Measurements from ENCODE around the gene DGKD.

DGKD gene

DNA sequence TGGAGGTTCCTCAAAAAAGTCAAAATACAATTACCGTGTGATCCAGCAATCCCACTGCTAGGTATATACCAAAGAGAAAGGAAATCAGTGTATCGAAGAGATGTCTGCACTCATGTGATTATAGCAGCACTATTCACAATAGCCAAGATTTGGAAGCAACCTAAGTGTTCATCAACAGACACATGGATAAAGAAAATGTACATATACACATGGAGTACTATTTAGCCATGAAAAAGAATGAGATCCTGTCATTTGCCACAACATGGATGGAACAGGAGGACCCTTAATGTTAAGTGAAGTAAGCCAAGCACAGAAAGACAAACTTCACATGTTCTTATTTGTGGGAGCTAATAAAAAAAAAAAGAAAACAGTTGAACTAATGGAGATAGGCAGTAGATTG, 78.7 kb downstream of the DGKD start:
- no peak for DNase-seq

DNA sequence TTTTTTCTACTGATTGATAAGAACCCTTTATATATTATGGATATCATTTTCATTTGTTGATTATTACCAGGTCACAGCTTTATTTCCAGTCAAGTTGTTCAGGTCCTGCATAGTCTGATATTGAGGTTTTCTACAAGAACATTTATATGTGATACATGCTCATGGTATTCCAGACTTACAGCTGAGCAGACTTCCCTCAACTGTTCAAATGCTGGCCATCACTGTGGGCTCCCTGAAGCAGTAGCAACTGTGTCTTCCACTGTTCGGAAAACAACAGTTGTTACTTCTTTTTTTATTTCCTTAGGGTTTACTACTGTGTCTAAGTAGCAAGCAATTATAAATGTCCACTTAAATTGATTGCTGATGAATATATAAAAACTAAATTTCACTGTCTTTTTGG, 79.5 kb downstream of the DGKD start:
- DNase-seq: no peak

DNA sequence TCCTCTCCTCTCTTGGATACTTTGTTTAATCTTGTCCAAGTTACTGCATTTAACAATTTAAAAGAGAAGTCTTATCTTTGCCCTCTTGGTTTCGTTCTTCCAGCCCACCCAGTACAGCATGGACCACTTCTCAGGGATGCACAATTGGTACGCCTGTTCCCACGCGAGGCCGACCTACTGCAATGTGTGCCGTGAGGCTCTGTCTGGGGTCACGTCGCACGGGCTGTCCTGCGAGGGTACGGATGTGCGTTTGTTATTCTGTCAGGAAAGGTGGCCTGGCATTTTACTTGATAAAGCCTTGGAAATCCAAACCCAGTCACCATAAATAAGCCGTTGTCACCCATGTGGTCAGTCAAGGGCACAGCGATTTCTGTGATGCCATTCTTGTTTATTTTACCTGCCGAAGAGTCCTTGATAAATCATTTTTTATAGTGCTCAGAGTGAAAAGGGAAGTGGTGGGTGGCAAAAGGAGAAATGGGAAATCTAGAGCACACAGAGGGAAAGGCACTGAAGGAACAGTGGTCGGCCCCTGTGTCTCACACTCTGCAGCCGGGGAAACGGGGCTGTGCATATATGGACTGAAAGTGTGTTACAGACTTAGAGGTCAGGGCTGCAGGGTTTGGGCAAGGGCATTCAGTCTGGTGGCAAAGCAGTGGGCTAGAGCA, 80.5 kb downstream of the DGKD start:
- DNase-seq: no peak

DNA sequence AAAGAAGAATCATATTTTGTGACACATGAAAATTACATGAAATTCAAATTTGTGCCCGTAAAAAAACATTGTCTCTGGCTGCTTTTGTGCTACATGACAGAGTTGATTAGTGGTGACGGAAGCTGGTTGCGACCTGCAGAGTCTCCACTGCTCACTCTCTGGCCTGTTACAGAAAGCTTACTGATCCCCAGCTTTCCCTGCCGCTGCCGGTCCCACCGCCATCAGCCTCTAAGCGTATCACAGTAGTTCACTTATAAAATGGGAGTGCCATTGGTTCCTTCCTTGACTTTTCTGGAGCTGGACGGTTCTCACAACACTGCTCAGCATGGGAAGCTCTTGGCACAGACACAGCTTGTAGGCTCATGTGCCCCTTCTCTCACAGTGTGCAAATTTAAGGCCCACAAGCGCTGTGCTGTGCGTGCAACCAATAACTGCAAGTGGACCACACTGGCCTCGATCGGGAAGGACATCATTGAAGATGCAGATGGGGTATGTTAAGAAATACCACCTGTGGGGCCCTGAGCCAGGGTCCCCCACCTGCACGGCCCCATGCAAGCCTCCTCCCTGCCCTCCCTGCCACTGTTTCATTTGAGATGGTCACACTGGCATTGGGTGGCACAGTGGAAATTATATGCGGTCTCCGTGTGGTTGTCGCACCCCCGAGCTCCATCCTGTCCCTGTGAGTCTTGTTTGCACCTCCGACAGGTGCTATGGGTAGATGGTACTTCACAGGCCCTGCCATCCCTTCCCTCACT, 81.3 kb downstream of the DGKD start:
- no peak for DNase-seq

DNA sequence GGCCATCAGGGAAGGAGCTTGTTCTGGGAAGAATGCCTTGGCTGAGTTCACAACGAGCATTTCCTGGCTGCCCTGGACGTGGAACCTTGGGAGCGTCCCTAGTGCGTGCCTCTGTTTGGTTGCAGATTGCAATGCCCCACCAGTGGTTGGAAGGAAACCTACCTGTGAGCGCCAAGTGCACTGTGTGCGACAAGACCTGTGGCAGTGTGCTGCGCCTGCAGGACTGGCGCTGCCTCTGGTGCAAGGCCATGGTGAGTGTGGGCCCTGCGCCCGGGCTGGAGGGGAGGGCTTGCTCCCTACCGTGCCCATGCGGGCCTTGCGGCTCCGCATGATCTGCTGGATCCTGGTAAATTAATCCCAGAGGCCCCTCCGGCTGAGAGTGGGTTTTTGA, 81.9 kb downstream of the DGKD start:
- no peak for DNase-seq

DNA sequence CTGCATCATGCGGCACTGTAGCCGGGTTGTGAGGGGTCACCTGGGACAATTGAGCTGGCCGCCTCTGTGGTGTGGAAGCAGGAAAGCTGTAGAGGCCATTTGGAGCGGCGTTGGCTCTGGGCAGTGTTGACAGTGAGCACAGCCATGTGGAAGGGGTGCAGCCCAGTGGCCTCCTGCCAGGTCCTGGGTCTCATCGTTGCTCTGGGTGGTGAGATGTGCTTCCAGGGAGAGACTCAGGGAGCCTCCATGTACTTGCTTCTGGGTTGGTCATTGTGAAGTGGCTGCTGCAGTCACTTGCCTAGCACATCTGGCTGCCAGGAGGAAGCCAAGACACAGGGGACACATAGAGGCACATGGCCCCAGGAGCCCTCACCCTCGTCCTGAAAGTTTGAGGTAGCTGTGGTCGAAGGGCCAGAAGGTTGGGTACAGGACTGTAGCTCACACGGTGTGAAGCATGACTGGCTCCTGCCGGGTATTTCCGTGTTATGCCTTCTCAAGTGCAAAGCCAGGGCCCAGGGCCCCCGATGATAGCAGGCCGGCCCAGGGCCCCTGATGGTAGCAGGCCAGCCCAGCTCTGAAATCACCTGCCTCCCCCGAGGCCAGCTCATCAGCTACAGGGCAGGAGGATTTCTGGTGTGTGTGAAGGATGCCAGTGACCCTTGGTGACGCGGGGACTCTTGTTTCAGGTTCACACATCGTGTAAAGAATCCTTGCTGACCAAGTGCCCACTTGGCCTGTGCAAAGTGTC, 82.6 kb downstream of the DGKD start:
- no peak for DNase-seq

DNA sequence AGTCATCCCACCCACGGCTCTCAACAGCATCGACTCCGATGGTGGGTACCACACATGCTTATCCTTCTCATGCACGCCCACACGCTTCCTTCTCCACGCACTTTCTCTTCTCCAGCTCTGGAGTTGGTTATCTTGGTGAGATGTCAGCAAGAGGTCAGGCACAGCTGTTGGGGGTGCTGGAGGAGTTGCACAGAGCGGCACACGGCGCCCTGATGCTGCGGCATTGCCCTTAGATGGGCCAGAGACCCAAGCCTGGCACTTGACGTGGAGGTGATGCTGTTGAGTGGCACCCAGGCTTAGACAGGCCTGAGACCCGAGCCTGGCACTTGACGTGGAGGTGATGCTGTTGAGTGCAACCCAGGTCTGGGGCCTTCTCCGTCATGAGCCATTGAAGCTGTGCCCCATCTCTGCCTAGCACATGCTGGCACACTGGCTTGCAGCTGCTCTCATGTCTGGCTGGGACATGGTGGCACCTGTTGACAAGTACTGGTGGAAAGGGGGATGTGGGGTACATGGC, 83.2 kb downstream of the DGKD start:
- no peak for DNase-seq

DNA sequence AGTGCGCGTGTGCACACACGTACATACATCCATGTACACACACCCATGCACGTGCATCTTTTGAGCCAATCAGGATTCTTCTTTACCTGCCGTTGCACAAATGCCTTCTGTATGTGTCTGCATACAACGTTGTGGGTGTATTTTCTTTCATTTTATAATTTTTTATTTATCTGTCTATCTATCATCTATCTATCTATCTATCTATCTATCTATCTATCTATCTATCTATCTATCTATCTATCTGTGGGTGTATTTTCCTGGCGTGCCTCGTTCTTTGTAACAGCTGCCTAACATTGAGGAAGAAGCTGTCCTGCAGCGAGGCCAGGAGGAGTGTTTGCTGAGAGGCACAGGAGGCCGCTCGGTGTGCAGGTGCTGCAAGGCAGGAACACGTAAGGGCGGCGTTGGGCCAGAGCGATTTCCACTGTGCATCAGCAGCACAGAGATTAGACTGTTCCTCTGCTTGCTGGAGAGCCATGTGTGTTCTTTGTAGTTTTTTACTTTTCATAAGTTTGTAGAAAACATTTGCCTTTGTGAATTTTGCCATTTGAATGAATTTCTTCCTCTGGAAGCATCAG, 84.4 kb downstream of the DGKD start:
- no peak for DNase-seq

DNA sequence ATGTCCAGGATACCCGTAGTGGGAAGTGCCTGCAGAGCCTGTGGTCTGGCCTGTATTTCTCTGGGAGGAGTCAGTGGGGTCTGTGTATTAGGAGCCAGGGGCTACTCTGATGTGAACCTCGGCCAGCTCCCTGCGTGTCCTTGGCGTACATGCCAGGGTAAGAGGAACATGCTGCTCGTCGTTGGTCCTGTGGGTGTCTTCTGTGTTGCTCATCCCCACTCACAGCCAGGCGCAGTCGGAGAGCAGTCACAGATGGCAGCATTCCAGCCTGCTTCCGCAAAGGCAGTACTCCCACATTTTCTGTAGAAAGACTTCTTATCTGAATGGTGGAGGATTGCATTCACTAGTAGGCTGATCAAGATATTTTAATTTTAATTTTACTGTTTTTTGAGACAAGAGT, 84.9 kb downstream of the DGKD start:
- DNase-seq: peak; percentile 74

DNA sequence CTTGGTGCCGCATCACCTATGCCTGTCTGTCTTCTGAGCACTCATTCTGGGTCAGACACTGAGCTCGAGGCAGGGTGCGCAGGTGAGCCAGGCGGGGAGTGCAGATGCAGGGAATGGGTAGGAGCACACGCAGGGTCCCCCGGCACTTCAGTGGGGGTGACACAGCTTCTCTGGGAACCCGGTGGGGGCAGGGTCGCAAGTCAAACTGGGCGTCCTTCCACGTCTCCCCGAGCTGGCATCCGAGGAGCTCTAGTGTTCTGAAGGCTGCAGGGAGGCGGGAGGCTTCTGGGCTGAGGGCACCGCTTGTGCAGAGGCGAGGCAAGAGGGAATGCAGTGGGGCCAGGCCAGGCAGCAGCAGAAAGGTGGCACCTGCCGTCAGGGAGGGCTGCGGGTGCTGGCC, 86.0 kb downstream of the DGKD start:
- DNase-seq: no peak

DNA sequence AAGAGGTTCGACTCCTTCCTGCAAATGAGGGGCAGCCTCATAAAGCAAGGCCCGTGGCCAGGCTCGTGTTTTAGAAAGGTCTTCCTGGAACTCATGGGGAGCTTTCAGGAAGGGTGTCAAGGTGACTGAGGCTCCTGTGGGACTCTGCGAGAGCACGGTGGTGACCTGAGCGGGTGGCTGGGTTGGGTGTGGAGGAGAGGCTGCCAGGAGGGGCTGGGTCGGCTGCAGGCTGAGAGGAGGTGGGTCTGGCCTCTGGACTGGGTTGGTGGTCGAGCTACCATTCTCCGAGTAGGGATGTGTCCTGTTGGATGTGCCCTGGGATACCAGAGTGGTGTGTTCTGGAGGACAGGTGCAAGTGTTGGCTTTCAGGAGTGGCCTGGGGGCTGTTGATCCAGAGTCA, 86.4 kb downstream of the DGKD start:
- no peak for DNase-seq

DNA sequence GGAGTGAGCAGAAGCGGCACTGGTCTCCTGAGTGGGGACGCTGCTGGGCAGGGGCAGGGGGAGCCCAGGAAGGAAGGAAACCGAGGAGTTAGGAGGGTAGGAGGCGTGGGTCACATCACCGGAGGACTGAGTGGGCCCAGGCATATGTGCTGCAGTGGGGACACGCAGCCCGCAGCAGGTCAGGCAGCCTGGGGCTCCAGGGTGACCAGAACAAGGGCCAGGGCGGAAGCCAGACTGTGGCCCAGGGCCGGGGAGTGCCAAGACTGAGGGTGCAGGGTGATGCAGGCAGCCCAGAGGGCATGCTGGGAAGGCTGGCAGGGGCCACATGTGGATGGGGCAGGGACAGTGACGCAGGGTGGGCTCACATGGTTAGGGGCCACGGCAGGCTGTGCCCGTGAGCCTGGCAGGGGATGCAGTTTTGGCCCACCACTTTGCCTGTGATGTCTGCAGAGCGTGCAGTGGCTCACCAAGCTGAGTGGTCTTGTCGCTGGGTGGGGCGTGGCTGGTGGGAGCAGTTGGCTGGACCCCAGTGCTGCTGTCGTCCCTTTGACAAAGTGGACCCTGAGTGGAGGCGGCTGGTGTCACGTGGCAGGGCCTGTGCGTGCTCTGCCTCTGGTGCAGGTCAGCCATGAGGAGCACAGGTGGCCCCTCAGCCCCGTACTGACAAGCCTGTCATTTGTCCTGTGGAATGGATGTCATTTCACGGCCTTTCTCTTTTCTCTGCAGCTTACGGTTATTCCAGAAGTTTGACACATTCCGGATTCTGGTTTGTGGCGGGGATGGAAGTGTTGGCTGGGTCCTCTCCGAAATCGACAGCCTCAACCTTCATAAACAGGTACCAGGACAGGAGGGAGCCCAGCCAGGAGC, 87.1 kb downstream of the DGKD start:
- DNase-seq: no peak

DNA sequence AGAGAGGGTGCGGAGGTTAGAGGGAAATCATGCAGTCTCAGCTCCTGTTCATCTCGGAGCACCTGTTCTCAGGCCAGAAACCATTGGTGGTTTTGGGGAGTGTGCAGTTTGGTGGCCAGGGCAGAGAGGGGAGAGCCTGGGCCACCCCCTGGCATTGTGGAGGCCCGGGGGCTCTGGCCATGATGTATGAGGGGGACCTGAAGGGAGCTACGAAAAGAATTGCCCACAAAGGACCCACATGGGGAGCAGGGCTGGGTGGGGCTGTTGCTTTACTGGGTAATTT, 87.7 kb downstream of the DGKD start:
- DNase-seq: no peak

DNA sequence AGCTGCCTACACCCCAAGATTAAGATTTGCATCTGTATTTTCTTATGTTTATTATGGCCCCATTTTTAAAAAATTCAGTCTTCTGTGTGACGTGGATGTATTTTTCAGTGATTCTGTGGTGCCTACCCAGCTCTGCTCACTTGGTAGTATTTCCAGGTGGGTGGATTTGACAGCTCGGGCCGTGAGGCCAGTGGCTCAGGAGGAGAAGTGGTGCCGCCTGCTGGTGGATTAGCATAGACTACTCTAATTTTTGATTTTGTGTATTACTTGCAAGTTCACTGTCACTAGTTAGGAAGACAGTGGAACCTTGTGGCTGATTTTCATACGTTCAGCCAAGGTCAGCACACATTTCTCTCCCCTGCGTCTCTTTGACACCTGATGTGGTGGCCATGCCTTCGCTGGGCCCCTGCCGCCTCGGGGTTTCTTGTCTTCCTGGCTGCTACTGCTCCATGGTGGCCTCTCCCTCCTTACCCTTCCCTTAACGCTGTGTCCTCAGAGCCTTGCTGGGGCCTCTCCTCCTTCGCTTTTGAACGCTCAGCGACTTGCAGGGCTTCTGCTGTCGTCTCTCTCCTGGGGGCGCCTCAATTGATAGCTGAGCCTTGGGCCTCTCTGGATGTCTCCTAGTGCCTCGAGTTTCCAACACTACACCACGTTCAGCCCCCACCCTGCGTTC, 89.4 kb downstream of the DGKD start:
- peak; percentile 50 for DNase-seq

DNA sequence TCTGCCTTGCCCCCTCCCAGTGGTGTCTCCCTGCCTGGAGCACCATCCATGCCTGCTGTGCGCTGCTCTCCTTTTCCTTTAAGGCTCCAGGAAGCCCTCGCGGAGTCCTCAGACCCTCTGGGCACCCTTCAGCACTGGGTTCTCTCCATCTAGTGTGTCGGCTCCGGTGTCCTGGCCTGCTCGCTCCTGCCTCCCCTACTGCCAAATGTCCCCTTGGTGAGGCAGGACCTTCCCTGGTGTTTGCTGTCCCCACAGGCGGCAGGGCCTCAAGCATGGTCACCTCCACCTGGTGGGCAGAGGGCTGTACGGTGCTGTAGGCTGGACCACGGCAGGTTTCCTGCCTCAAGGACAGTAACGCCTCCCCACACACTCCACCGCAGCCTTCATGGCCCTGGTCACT, 90.2 kb downstream of the DGKD start:
- no peak for DNase-seq

DNA sequence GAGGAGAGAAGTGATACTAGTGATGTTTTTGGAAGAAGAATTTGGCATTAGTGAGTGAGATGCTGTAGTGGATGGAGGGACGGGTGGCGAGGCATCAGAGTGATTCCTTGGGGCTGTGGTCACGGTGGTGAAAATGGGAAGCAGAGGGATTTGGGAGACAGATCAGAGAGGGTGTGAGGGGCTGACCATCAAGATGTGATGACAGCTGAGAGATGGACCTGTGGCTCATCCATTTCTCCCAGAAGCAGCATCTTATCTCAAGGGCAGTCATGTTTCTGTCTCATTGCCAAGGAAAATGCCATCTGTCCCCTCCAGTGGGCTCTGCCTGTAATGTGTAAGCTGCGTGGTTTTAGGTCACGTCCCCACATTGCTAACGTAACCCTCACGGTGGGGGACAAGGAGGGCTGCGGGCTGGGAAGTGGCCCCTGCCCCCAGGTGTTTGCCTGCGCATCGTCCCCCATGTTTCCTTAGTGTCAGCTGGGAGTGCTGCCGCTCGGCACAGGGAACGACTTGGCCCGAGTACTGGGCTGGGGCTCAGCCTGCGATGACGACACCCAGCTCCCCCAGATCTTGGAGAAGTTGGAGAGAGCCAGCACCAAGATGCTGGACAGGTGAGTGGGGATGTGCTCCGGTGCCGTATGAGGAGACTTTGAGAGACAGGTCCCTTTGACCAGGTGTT, 91.0 kb downstream of the DGKD start:
- no peak for DNase-seq

DNA sequence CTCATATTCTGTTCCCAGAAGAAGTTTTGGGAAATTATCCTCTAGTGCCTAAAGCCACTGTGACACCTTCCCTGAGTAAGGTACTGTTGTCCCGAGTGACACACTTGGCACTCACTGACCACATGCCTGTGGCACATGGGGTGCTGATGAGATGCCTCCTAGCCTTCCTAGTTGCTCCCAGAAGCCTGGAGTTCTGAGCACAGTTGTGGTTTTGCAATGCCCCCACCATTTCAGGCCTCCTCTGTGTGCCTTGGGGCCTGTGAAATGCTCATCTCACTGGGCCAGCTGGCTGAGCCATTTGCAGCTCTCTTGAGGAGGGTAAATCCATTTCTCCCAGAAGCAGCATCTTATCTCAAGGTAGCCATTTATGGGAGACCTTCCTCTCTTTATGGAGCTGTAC, 91.8 kb downstream of the DGKD start:
- DNase-seq: no peak

DNA sequence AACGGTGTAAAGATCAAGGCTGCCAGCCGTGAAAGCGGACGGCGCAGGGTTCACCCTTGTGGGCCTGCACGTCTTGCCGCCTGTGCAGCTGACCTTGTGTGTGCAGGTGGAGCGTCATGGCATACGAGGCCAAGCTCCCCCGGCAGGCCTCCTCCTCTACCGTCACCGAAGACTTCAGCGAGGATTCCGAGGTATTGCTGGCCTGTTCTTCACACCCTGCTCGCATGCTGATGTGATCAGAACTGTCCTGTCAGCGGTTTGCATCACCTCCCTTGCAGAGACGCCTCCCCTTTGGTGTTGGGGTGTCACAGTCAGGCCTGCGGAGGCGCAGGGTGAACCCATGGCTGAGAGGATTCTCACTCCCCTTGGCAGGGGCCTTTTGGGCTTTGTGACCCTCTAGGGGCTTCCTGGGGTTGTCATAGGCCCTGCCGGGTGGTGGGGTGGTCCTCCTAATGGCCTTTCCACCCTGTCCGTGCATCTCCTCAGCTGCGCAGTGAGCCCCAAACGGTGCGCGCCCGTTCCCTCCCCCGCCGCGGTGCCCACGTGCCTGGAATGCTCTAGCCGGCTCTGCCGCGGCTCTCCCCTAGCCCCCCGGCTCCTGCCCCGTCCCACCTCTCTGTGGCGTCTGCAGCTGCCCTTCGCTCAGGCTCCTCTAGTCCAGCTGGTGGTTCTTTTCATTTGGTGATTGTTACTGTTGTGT, 92.5 kb downstream of the DGKD start:
- no peak for DNase-seq

DNA sequence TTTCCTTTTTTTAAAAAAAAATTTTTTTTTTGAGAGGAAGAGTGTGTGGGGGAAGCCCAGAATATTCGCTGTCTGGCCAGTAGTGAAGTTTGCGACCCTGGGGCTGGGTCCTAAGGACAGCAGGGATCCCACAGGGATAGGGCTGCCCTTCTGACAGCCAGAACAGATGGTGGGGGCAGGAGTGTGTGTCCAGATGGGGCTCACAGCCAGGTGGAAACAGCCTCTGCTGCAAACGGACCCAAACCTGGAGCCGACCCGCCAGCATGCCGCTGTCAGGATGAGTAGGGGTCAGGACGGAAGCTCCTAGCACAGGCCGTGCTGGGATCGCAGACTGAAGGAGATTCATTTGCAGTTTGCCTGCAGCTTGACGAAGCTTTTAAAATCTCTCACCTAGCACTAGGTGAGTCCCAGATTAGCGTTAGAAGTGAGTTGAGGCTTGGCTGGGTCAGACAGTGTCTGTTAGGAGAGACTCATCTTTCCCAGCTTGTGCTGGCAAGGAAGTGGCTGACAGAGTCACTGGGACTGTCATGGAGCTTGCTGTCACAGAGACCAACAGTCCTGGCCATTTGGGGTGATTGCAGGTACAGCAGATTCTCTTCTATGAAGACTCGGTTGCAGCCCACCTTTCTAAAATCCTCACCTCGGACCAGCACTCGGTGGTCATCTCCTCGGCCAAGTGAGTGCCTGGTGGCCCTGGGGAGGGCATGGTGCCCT, 93.4 kb downstream of the DGKD start:
- DNase-seq: no peak

DNA sequence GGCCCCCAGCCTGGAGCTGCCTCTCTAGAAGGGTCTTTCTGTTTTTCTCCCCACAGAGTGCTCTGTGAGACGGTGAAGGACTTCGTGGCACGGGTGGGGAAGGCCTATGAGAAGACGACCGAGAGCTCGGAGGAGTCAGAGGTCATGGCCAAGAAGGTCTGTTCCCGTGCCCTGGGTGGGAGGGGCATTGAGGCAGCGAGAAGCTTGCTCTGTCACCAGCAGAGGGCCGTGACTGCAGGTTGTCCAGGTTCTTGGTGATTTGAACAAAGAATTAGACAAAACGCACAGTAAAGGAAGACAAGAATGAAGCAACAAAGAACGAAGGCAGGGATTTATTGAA, 93.9 kb downstream of the DGKD start:
- DNase-seq: no peak
